ENCODE measurements around the gene SPECC1L.

The SPECC1L gene

GRCh38 chr22:24376002-24376401 lies 105.4 kb downstream of the SPECC1L start:
- FAIRE-seq: no peak

GRCh38 chr22:24376586-24376985 lies 106.0 kb downstream of the SPECC1L start:
- no peak for FAIRE-seq

- no peak for FAIRE-seq
Observed at GRCh38 chr22:24379536-24379935, 108.9 kb downstream of the SPECC1L start.

GRCh38 chr22:24380220-24380904 lies 109.7 kb downstream of the SPECC1L start:
- FAIRE-seq: peak; percentile 86

- no peak for FAIRE-seq
Observed at GRCh38 chr22:24380905-24381230, 110.2 kb downstream of the SPECC1L start.

- no peak for FAIRE-seq
Observed at GRCh38 chr22:24383061-24383460, 112.4 kb downstream of the SPECC1L start.

- FAIRE-seq: peak; percentile 33
Observed at GRCh38 chr22:24384131-24384530, 113.5 kb downstream of the SPECC1L start.

GRCh38 chr22:24386937-24387471 lies 116.4 kb downstream of the SPECC1L start:
- no peak for FAIRE-seq

- no peak for FAIRE-seq
Observed at GRCh38 chr22:24389680-24390079, 119.0 kb downstream of the SPECC1L start.

- no peak for FAIRE-seq
Observed at GRCh38 chr22:24390156-24390555, 119.5 kb downstream of the SPECC1L start.

GRCh38 chr22:24390576-24390975 lies 119.9 kb downstream of the SPECC1L start:
- no peak for FAIRE-seq

- FAIRE-seq: no peak
Observed at GRCh38 chr22:24391836-24392217, 121.2 kb downstream of the SPECC1L start.

- FAIRE-seq: no peak
Observed at GRCh38 chr22:24392218-24392931, 121.7 kb downstream of the SPECC1L start.

- no peak for FAIRE-seq
Observed at GRCh38 chr22:24393012-24393559, 122.5 kb downstream of the SPECC1L start.

- no peak for FAIRE-seq
Observed at GRCh38 chr22:24393848-24394247, 123.2 kb downstream of the SPECC1L start.

- no peak for FAIRE-seq
Observed at GRCh38 chr22:24394254-24394653, 123.6 kb downstream of the SPECC1L start.

- FAIRE-seq: no peak
Observed at GRCh38 chr22:24398409-24398808, 127.8 kb downstream of the SPECC1L start.

GRCh38 chr22:24400034-24400725 lies 129.5 kb downstream of the SPECC1L start:
- no peak for FAIRE-seq

- FAIRE-seq: no peak
Observed at GRCh38 chr22:24400726-24401596, 130.3 kb downstream of the SPECC1L start.

GRCh38 chr22:24401931-24402367 lies 131.3 kb downstream of the SPECC1L start:
- no peak for FAIRE-seq

GRCh38 chr22:24402460-24403192 lies 132.0 kb downstream of the SPECC1L start:
- peak; percentile 98 for FAIRE-seq

- no peak for FAIRE-seq
Observed at GRCh38 chr22:24403346-24403745, 132.7 kb downstream of the SPECC1L start.

All from islet of Langerhans (tissue), 1 donor.